Measurements from ENCODE around the gene GPR107.
"Not testable (repeated sequence)": the region's sequence is repeated elsewhere in the genome, so short reads cannot be mapped to it uniquely, and the experiment has no call there.

Gene GPR107

DNA sequence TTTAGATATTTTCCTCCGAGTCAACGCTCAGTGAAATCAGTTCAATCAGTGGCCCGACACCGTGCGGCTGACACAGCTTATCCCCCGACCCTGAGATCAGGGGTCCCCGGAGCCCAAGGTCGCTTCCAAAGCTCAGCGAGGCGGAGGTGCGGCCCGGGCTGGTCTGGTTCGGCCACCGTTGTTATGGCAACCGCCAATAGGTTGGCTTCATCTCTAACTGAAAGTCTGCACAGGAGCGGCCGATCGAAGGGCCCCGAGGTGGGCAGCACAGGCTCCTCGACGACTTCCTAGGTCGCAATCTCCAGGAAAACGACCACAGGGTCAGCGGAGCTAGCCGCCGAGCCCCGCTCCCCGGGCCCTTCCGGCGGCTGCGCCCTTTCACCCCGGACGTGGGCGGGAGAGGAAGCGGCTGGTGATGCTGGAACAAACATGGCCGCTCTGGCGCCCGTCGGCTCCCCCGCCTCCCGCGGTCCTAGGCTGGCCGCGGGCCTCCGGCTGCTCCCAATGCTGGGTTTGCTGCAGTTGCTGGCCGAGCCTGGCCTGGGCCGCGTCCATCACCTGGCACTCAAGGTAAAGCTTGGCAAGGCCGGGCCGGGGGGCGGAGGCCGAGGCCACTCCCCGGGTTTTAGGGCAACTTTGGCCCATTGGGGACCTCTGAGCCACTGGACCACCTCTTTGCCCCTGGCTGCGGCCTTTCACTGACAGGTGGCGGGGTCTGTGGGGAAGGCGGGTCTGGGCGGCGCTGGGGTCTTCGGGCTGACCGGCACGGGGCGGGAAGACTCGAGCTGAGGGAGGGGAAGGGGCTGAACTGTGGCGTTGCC, at the start of gene GPR107:
TSS of gene GPR107 (plus strand) at position 403 of the 821 bp plus-strand sequence. CDS start at position 430, 27 bp downstream.
- DNase-seq = peak; percentile 80 to 82

DNA sequence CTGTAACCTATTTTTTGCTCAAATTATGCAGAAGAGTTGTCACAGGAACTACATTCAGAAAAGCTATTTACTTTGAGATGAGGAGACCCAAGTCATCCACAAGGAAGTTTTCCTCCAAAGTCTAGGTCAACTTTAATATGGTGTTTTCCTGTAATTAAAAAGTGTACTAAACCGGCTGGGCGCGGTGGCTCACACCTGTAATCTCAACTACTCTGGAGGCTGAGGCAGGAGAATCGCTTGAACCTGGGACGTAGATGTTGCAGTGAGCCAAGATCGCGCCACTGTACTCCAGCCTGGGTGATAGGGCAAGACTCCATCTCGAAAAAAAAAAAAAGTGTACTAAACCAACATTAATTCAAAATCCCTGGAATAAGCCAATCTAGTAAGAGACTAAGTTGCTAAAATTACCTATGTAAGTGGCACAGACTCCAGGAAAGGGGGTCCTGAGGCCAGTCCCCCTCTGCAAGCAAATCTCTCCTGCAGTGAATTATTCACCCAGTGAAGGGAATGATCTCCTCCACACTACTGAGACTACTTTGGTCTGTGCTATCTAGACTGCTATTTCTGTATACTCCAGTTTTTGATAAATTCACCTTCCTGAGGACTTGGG, 49.7 kb upstream of the GPR107 start:
- DNase-seq = no peak

DNA sequence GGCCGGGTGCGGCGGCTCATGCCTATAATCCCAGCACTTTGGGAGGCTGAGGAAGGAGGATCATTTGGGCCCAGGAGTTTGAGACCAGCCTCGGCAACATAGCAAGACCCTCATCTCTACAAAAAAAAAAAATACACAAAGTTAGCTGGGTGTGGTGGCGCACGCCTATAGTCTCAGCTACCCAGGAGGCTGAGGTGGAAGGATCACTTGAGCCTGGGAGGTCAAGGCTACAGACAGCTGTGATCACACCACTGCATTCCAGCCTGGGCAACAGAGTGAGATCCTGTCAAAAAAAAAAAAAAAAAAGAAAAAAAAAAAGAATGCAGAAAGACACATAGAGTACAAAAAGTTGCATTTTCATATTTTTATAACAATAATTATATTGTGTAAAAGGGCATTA, 46.8 kb upstream of the GPR107 start:
- DNase-seq = not testable (repeated sequence)

DNA sequence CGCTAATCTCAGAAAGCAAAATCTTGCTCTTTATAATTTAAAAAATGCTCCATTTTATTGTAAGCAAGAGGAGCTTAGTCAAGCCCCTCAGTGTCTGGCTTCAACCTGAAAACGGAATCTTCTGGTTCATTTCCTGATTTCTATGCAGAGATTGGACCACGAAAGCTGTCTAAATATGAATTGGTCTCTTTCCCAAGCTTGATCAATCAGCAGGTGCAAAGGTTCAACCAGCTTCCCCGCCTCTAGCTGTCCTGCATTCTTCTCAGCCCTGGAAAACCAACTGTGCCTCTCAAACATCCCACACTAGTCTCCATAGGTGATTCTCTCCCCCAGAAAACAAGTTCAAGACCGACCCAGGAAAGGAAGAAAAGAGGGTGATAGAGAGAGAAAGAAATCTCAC, 45.2 kb upstream of the GPR107 start:
- DNase-seq = no peak

DNA sequence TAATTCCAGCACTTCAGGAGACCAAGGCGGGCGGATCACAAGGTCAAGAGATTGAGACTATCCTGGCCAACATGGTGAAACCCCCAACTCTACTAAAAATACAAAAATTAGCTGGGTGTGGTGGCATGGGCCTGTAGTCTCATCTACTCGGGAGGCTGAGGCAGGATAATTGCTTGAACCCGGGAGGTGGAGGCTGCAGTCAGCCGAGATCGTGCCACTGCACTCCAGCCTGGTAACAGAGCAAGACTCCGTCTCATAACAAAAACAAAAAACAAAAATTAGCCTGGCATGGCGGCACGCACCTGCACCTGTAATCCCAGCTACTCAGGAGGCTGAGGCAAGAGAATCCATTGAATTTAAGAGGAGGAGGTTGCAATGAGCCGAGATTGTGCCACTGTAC, 44.2 kb upstream of the GPR107 start:
- not testable (repeated sequence) for DNase-seq

DNA sequence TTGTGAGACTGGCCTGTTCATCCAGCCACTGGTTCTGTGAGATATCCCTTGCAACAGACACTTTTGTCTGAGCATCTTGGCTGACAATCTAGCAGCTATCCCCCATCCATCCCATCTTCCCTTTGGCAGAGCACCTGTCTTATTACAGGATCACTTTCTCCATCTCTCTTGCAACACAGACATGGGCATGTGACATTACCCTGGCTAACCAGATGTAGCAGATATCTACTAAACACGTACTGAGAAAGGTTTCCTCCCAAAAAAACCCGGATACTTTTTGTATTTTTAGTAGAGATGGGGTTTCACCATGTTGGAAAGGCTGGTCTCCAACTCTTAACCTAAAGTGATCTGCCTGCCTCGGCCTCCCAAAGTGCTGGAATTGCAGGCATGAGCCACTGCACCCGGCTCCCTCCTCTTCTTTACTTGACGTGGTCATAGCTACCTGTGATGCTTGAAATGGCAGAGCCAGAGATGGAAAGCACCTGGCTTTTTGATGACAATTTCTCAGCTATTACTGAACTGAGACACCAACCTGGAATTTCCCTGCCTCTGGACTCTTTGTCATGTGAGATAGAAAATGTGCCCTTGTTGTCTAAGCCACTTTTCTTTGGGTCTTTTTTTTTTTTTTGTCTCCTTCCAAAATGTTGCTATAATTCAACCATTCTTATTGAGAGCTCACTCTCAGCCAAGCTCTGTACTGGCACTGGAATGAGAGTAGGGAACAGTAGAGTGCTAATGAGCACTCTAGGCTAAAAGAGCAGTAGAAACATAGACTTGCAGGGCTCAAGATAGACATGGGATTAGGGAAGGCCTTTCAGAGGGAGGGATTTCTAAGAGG, 43.3 kb upstream of the GPR107 start:
- peak; percentile 35 to 80 for DNase-seq

DNA sequence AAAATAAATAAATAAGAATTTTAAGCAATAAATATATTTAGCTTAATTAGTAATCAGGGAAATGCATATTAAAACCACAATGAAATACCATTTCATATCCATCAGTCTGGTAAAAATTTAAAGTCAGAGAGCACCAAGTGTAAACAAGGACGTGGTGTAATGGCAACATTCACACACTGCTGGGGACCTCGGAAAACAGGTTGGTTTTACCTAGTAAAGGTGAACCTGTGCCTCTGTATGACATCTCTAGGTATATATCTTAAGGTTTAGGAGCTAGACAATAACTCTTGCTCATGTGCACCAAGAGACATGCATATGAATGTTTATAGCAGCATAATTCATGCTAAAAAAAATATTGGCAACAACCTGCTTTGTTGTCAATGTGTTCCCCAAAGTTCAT, 40.4 kb upstream of the GPR107 start:
- DNase-seq = no peak

DNA sequence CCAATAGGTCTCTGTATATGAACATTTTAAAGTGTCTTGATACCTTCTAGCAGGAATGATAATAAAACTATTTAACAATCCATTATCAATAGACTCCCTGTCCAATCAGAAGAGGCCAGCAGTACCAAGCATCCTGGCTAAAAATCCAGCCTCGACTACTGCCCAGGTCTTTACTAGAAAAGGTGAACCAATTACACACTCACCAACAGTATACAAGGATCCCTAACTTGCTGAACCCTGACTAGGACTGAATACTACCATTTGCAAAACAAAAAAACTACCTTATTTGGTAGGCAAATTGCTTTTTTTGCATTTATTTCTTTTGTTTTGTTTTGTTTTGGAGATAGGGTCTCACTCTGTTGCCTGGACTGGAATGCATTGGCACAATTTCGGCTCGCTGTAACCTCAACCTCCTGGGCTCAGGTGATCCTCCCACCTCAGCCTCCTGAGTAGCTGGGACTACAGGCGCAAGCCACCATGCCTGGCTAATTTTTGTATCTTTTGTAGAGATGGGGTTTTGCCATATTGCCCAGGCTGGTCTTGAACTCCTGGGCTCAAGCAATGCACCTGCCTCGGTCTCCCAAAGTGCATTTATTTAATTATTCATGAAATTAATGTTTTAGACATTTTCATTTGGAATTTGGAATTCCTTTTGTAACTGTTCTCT, 38.2 kb upstream of the GPR107 start:
- DNase-seq = no peak

DNA sequence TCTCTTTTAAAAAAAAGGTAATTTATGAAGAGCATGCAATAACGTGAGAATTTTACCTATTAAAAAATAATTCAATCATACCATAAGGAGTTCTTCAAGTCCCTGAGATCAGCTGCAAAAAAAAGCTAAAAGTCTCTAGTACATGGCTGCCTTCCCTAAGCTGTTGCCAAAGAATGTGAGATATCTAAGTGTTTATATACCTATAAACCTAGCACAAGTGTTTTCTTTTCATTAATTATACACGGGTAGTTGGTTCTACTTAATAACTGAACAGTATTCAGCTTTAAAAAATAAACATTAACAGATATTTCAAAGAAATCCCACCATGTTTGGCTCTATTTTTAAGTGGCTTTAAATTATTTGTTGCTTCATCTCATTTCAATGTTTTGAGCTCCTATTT, 36.6 kb upstream of the GPR107 start:
- DNase-seq = no peak

DNA sequence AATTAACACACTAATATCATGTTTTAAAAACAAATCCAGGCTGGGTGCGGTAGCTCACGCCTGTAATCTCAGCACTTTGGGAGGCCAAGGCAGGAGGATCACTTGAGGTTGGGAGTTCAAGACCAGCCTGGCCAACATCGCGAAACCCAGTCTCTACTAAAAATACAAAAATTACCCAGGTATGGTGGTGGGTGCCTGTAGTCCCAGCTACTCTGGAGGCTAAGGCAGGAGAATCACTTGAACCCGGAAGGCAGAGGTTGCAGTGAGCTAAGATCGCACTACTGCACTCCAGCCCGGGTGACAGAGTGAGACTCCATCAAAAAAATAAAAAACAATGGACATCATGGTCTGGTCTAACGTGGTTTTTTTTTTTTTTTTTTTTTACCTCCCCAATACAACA, 36.2 kb upstream of the GPR107 start:
- DNase-seq = not testable (repeated sequence)

DNA sequence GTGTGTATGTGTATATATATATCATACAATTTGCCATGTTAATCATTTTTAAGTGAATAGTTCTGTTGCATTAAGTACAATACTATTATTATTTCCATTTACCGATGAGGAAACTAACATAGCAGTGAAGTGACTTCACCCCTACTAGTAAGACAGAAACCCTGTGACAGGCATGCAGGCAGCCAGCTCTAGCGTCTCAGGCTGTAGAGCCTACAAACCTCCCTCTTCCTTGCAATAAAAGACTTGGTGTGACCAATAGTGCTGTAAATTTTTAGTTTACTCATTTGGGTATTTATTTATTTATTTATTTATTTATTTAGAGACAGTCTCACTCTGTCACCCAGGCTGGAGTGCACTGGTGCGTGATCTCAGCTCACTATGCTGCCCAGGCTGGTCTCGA, 35.4 kb upstream of the GPR107 start:
- DNase-seq = no peak

DNA sequence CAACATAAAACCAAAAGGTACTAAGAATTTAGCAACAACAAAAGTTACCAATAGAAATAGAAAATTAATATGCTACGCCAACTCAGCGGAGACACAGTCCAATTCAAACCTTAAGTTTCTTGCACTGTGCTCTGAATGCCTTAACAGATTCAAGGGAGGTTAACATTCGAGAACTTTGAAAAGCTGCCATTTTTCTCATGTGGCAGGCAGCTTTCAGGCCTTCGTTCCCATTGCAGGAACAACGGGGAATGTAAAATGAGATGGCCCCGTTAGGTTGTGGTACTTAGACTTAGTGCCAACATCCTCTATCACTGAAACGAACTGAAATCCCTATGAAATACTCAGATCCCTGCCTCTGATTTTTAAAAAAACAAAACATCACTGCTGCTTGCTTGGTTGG, 33.1 kb upstream of the GPR107 start:
- no peak for DNase-seq

DNA sequence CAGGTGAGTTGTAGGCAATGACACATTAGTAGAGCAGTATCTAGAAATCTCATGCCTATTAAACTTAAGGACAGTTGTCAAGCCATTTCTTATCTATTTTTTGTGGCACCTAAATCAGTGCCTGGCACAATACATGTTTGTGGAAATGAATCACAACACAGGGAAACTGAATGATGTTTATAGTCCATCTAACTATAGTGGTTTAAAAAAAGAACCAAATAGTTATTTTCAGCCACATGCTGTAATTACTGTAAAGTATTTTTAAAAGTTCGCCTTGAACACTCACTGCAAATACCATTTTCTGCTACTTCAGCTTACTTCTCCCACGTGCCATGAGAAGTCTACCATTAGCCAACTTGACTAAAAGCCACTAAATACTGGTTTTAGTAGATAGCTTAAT, 32.6 kb upstream of the GPR107 start:
- DNase-seq = no peak

DNA sequence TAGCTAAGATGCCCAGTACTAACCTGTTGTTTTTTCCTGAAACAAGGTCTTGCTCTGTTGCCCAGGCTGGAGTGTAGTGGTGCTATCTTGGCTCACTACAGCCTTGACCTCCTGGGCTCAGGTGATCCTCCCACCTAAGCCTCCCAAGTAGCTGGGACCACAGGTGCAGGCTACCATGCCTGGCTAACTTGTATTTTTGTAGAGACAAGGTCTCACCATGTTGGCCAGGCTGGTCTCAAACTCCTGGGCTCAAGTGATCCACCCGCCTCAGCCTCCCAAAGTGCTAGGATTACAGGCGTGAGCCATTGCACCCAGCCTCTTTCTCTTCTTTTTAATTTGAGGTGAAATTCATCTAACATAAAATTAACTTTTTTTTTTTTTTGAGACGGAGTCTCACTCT, 31.9 kb upstream of the GPR107 start:
- DNase-seq = not testable (repeated sequence)

DNA sequence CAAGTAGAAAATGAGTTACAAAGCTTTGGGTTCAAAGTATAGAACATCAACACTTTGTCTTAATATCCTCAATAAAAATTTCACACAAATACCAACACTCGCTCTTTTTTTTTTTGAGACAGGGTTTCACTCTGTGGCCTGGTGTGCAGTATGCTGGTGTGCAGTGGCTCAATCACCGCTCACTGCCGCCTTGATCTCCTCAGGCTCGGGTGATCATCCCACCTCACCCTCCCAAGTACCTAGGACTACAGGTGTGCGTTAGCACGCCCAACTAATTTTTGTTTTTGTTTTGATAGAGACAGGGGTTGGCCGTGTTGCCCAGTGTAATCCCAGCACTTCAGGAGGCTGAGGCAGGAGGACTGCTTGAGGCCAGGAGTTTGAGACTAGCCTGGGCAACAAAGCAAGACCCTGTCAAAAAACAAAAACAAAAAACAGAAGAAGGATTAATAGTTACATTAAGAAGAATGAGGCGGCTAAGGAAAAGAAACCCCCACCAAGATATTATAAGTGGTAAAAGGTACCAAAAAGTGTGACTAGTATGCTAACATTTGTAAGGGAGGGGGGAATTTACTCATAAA, 31.1 kb upstream of the GPR107 start:
- no peak for DNase-seq

DNA sequence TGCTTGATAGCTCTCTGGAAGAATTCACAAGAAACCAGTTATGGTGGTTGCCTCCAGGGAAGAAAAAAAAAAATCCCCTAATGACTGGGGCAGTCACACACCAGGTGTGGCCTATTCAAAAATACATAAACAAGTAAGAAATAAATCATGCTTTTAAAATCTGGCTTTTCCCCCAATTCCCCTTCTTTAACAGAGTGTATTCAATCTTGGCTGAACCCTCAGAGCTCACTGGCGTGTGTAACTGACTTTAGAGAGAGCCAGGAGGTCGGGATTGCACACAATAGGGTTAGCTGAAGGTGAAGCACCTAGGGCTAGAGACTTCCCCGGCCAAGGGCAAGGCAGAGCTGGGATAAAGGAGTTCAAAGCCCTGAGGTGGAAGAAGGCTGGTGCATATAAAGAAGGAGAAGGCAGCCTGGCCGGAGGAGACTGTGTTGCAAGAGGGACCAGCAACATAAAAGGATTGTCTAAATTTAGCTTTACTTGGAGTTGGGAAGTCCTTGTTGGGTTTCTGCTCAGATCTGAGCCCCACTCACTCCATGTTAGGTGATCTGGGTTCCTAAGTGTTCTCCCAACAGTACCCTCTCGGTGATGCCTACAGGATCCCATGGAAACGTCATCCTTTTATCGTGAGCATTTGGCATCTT, 30.4 kb upstream of the GPR107 start:
- no peak for DNase-seq

DNA sequence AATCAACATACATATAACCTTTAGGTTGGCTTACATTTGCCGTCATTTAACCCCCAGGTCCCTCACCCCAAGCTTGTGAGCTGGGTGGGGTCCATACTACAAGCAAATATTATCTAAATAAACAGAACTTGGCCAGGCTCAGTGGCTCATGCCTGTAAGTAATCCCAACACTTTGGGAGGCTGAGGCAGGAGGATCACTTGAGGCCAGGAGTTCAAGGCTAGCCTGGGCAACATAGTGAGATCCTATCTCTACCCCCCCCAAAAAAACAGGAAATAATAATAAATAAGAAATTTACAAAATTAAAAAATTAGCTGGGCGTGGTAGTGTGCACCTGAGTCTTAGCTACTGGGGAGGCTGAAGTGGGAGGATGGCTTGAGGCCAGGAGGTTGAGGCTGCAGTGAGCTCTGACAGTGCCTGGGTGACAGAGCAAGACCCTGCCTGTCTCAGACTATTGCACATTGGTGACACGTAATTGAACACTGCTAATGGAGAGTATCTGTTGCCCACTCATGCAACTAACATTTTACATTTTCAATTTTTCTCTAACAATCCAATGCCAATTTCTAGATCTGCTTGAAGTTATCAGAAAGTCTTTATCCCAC, 29.6 kb upstream of the GPR107 start:
- no peak for DNase-seq

DNA sequence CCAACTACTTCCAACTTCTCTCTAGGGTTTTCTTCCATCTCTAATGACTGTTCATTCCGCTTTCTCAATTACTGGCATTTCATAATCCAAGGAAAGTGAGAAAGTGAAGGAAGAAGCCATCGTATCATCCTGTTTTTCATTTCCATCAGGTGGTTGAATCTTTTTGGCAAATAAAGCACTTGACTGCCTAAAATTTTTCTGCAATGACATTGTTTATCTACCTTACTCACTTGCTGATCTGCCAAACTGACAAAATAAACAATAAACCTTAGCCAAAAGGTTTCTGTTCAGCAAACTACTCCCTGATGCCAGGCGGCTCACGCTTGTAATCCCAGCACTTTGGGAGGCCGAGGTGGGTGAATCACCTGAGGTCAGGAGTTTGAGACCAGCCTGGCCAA, 29.1 kb upstream of the GPR107 start:
- no peak for DNase-seq

DNA sequence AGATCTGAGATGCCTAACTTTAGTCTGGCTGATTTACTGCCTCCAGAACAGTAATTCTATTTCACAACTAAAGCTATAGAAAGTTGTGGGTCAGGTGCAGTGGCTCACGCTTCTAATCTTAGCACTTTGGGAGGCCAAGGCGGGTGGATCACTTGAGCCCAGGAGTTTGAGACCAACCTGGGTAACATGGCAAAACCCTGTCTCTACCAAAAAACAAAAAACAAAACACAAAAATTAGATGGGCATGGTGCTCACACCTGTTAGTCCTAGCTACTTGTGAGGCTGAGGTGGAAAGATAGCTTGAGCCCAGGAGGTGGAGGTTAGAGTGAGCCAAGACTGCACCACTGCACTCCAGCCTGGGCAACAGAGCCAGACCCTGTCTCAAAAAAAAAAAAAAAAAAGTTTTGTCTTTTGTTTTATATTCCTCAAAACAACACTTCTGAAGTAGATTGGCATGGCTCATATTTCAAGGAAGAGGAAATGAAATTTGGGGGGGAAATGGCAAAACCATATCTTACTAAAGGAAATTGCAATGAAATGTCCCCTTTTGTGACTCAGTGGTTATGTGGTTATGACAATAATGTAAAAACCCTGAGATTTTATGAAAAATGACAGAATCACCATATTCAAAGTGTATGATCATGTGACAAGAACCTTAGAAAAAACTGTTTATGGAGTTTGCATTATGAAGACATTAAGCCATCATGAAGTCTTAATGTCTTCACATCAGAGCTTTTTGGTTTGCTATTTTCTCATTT, 26.9 kb upstream of the GPR107 start:
- peak; percentile 91 to 95 for DNase-seq

DNA sequence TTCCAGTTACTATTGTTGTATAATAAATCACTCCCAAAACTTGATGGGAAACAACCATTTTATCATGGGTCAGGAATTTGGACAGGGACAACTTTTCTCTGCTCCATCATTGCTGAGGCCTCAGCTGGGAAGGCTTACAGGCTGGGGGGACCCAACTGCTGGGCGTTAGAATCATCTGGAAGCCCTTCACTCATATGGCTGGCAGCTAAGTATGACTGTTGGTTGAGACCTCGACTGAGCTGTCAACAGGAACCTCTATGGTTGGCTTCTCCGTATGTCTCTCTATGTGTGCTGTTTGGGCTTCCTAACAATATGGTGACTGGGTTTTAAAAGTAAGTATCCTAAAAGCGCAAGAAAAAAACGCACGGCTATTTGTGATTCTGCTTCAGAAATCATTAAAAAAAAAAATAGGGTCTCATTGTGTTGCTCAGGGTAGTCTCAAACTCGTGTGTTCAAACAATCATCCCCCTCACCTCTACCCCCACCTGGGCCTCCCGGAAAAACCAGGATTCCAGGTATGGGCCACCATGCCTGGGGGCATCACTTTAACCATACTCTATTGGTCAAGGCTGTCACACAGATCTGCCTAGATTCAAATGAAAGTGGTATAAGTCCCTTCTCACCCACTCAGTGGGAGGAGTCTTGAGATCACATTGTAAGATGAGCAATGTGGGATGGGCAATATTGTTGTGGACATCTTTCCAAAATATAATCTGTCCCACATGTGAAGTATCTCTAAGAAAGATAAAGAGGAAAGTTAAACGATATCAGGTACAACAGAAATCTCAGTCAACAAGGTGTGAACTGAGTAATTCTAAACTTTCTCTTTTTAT, 26.0 kb upstream of the GPR107 start:
- peak; percentile 36 to 67 for DNase-seq

Measured in inflammatory macrophage treated with lipopolysaccharide for 1 hour (primary cell).